Measurements from ENCODE around the gene RNF6. TPM values are rescaled to one million over a fixed set of nuclear protein-coding genes. Genes with fewer than 3 reads are reported as not detected.

The RNF6 gene
- total and polyA plus RNA-seq, 2 donors (not counting 1 experiment from before 2014, with no cell fraction given): 20.1 to 52.4 TPM

GRCh38 chr13:26202365-26202972 is 19.6 kb downstream of the RNF6 start:
- TF ChIP-seq CTCF (IDR thresholded peaks at IDR 0.05) (no peak), EZH2 (IDR thresholded peaks at IDR 0.05; ENCODE audit: borderline replicate concordance, insufficient read depth, low read depth, low read length, poor library complexity, severe bottlenecking) (no peak)
- Histone ChIP-seq H3K27ac (ENCODE audit: low read length in 2 of 2) (no peak overlapping the region), H2AFZ (ENCODE audit: insufficient read depth, low read depth, low read length, poor library complexity, severe bottlenecking) (no peak overlapping the region), H3K4me2 (replicated peaks; ENCODE audit: low read depth, low read length, poor library complexity, severe bottlenecking) (no peak overlapping the region), H3K36me3 (replicated peaks in 1 of 2; ENCODE audit: control extremely low read depth in 1 of 2, control insufficient read depth in 1 of 2, extremely low read depth in 1 of 2, insufficient read depth in 2 of 2, low read length in 1 of 2) (peaks cover 0 to 14% of the 10 kb centered on the region in 2 experiments), H3K9ac (ENCODE audit: low read length) (no peak overlapping the region), H3K27me3 (replicated peaks in 1 of 4; ENCODE audit: control extremely low read depth in 1 of 4, control insufficient read depth in 3 of 4, insufficient read depth in 4 of 4, low read length in 3 of 4) (no peaks in the 10 kb centered on the region), H3K4me1 (ENCODE audit: control insufficient read depth in 2 of 2, insufficient read depth in 2 of 2, low read length in 2 of 2) (no peaks in the 10 kb centered on the region), H3K79me2 (ENCODE audit: control insufficient read depth, insufficient read depth, low read length) (no peaks in the 10 kb centered on the region), H3K4me3 (ENCODE audit: control extremely low read depth in 1 of 5, extremely low read depth in 1 of 5, insufficient read depth in 1 of 5, low read depth in 2 of 5, low read length in 4 of 5) (no peak overlapping the region), H3K9me3 (ENCODE audit: control extremely low read depth in 1 of 3, control insufficient read depth in 2 of 3, insufficient read depth in 1 of 3, low read length in 2 of 3) (no peaks in the 10 kb centered on the region), H4K20me1 (ENCODE audit: control insufficient read depth, insufficient read depth, low read length, poor library complexity, severe bottlenecking) (no peaks in the 10 kb centered on the region)
- Mint-ChIP-seq H3K4me1 (no peaks in the 10 kb centered on the region), H3K27ac (no peak overlapping the region), H3K27me3 (no peaks in the 10 kb centered on the region), H3K4me3 (no peak overlapping the region), H3K9me3 (ENCODE audit: insufficient read depth) (no peaks in the 10 kb centered on the region)
- intact Hi-C loops (cut with micrococcal nuclease): no loop called here
- CTCF ChIA-PET: no interaction called here
- POLR2A ChIA-PET: no interaction called here
- no peak for DNase-seq
- no peak for ATAC-seq (ENCODE audit: low read depth)

- no peaks in the 10 kb centered on the region for H4K20me1 ChIP-seq (ENCODE audit: control insufficient read depth, insufficient read depth, low read length, poor library complexity, severe bottlenecking)
- Mint-ChIP-seq H3K4me1 (no peaks in the 10 kb centered on the region), H3K27ac (no peak overlapping the region), H3K9me3 (ENCODE audit: insufficient read depth) (peaks cover 3% of the 10 kb centered on the region), H3K27me3 (no peaks in the 10 kb centered on the region), H3K4me3 (no peak overlapping the region)
- no peaks in the 10 kb centered on the region for H3K27me3 ChIP-seq (replicated peaks in 1 of 4; ENCODE audit: control extremely low read depth in 1 of 4, control insufficient read depth in 3 of 4, insufficient read depth in 4 of 4, low read length in 3 of 4)
- peaks cover 1 to 6% (median 4%) of the 10 kb centered on the region in 3 donors for H3K9me3 ChIP-seq (ENCODE audit: control extremely low read depth in 1 of 3, control insufficient read depth in 2 of 3, insufficient read depth in 1 of 3, low read length in 2 of 3)
- H3K4me3 ChIP-seq (ENCODE audit: control extremely low read depth in 1 of 5, extremely low read depth in 1 of 5, insufficient read depth in 1 of 5, low read depth in 2 of 5, low read length in 4 of 5): no peak overlapping the region
- peaks cover 0 to 10% of the 10 kb centered on the region in 2 experiments for H3K36me3 ChIP-seq (replicated peaks in 1 of 2; ENCODE audit: control extremely low read depth in 1 of 2, control insufficient read depth in 1 of 2, extremely low read depth in 1 of 2, insufficient read depth in 2 of 2, low read length in 1 of 2)
- H2AFZ ChIP-seq (ENCODE audit: insufficient read depth, low read depth, low read length, poor library complexity, severe bottlenecking): no peak overlapping the region
- no peak overlapping the region for H3K9ac ChIP-seq (ENCODE audit: low read length)
- H3K27ac ChIP-seq (ENCODE audit: low read length in 2 of 2): no peak overlapping the region
- intact Hi-C loops (cut with micrococcal nuclease): no loop called here
- H3K4me2 ChIP-seq (replicated peaks; ENCODE audit: low read depth, low read length, poor library complexity, severe bottlenecking): no peak overlapping the region
- TF ChIP-seq CTCF (IDR thresholded peaks at IDR 0.05): no peak
- ATAC-seq (ENCODE audit: low read depth) (no peak), DNase-seq (no peak)
- no peaks in the 10 kb centered on the region for H3K79me2 ChIP-seq (ENCODE audit: control insufficient read depth, insufficient read depth, low read length)
- POLR2A ChIA-PET: no interaction called here
- CTCF ChIA-PET: no interaction called here
- H3K4me1 ChIP-seq (ENCODE audit: control insufficient read depth in 2 of 2, insufficient read depth in 2 of 2, low read length in 2 of 2): no peaks in the 10 kb centered on the region
Observed at GRCh38 chr13:26200811-26201210, 21.3 kb downstream of the RNF6 start.

Data from B cell (primary cell).